H1 (cell line): ENCODE measurements around the gene KCNK15. TPM values are rescaled to one million over a fixed set of nuclear protein-coding genes. Genes with fewer than 3 reads are reported as not detected.
A peak's percentile ranks its signal among the peaks of the same experiment; 100 is the strongest.

Experiments used
- CTCF ChIA-PET: fragments of 300-600 bp; sonication (Branson Sonifier 250); formaldehyde crosslinking; loops from one replicate; lab custom pipeline; 2021; ENCODE audit not compliant: partially characterized antibody; lab: Charles Lee
- POLR2A ChIA-PET: fragments of 300-600 bp; sonication (Branson Sonifier 250); formaldehyde crosslinking; loops from one replicate; lab custom pipeline; 2021; ENCODE audit warnings: inconsistent platforms; ENCODE audit not compliant: partially characterized antibody; lab: Charles Lee
- DNase-seq, 2 experiments: peaks; one replicate each; pipeline versions ENCODE4 v3.0.0 to v3.0.0-alpha.2; 2010 to 2022; ENCODE audit warnings: low spot score in 2 of 2, low read depth in 1 of 2, mixed read lengths in 1 of 2
- FAIRE-seq: peaks from 2 replicates; lab custom pipeline; 2011; peaks lifted over from hg19 to GRCh38; lab: Jason Lieb, UNC
- H2AFZ ChIP-seq: 2 replicates; pipeline ENCODE4 v1.8.1; 2012; ENCODE audit warnings: low read length, inconsistent platforms
- H2AK5ac ChIP-seq: 2 replicates; pipeline ENCODE4 v1.6.1; 2013; ENCODE audit warnings: low read depth, low read length
- H2BK120ac ChIP-seq: replicated peaks from 2 replicates; pipeline ENCODE3; 2013; ENCODE audit warnings: low read depth, low read length, inconsistent platforms
- H2BK12ac ChIP-seq: 2 replicates; pipeline ENCODE4 v1.6.1; 2013; ENCODE audit warnings: low read depth, low read length
- H2BK15ac ChIP-seq: 2 replicates; pipeline ENCODE4 v1.6.1; 2013; ENCODE audit warnings: low read length
- H2BK20ac ChIP-seq: 2 replicates; pipeline ENCODE4 v1.6.1; 2013; ENCODE audit warnings: low read length
- H2BK5ac ChIP-seq: 2 replicates; pipeline ENCODE4 v1.6.1; 2013; ENCODE audit warnings: low read depth, low read length
- H3K14ac ChIP-seq: 2 replicates; pipeline ENCODE4 v1.6.1; 2013; ENCODE audit warnings: inconsistent platforms; ENCODE audit not compliant: insufficient read length
- H3K18ac ChIP-seq: 2 replicates; pipeline ENCODE4 v1.6.1; 2013; ENCODE audit warnings: low read length; ENCODE audit errors: extremely low read depth
- H3K23ac ChIP-seq: 2 replicates; pipeline ENCODE4 v1.6.1; 2013; ENCODE audit warnings: inconsistent platforms; ENCODE audit not compliant: insufficient read length
- H3K23me2 ChIP-seq: 2 replicates; pipeline ENCODE4 v1.6.1; 2013; ENCODE audit warnings: low read depth, low read length
- H3K27ac ChIP-seq: 2 replicates; pipeline ENCODE4 v1.6.1; 2011; ENCODE audit warnings: low read depth, low read length, inconsistent platforms
- H3K27me3 ChIP-seq, 4 experiments: replicated peaks in 1 of 4; 1 replicate in 1 of 4; 2 replicates in 3 of 4; pipeline versions ENCODE4 v1.6.1 to v1.8.1; 2011 to 2013; ENCODE audit warnings: low read length in 3 of 4, mild to moderate bottlenecking in 3 of 4, inconsistent platforms in 2 of 4, mixed read lengths in 2 of 4, moderate library complexity in 1 of 4; ENCODE audit not compliant: control insufficient read depth in 3 of 4, insufficient read depth in 3 of 4; ENCODE audit errors: extremely low read depth in 1 of 4
- H3K36me3 ChIP-seq, 4 experiments: 2 replicates each; pipeline versions ENCODE4 v1.6.1 to v1.8.1; 2011 to 2013; ENCODE audit warnings: mild to moderate bottlenecking in 4 of 4, low read length in 3 of 4, moderate library complexity in 2 of 4, control low read depth in 1 of 4, inconsistent platforms in 1 of 4; ENCODE audit not compliant: insufficient read depth in 4 of 4, control insufficient read depth in 2 of 4
- H3K4ac ChIP-seq: replicated peaks from 2 replicates; pipeline ENCODE3; 2013; ENCODE audit warnings: low read length, low read depth, mixed read lengths, inconsistent platforms; ENCODE audit not compliant: insufficient read length
- H3K4me1 ChIP-seq, 4 experiments: replicated peaks in 1 of 4; 1 replicate in 1 of 4; 2 replicates in 3 of 4; pipeline versions ENCODE4 v1.6.1 to v1.8.1; 2011 to 2013; ENCODE audit warnings: low read length in 3 of 4, inconsistent platforms in 2 of 4, mixed read lengths in 1 of 4; ENCODE audit not compliant: insufficient read depth in 4 of 4, control insufficient read depth in 3 of 4
- H3K4me2 ChIP-seq, 2 experiments: 2 replicates each; pipeline versions ENCODE4 v1.6.1 to v1.8.1; 2011 to 2013; ENCODE audit warnings: low read depth in 2 of 2, low read length in 2 of 2, control low read depth in 1 of 2, inconsistent platforms in 1 of 2, mild to moderate bottlenecking in 1 of 2; ENCODE audit not compliant: insufficient read depth in 1 of 2
- H3K4me3 ChIP-seq, 4 experiments: fragments of 200-600, 300-600 bp in 1 of 4; sonication (generic), shearing (Covaris generic), sonication (Bioruptor Twin) in 1 of 4; 2 replicates each; pipeline versions ENCODE4 v1.5.1 to v1.8.1; 2011 to 2016; ENCODE audit warnings: low read length in 4 of 4, low read depth in 3 of 4, control low read depth in 2 of 4, inconsistent platforms in 2 of 4, mild to moderate bottlenecking in 2 of 4, mixed read lengths in 1 of 4, moderate library complexity in 1 of 4; ENCODE audit not compliant: insufficient read depth in 2 of 4; ENCODE audit errors: extremely low read depth in 1 of 4
- H3K56ac ChIP-seq: replicated peaks from 2 replicates; pipeline ENCODE3; 2013; ENCODE audit warnings: low read depth, mild to moderate bottlenecking, mixed read lengths, low read length, inconsistent platforms; ENCODE audit not compliant: insufficient read length
- H3K79me1 ChIP-seq: 2 replicates; pipeline ENCODE4 v1.6.1; 2013; ENCODE audit warnings: low read depth, low read length, control low read depth
- H3K79me2 ChIP-seq, 2 experiments: 2 replicates each; pipeline versions ENCODE4 v1.6.1 to v1.8.1; 2012 to 2013; ENCODE audit warnings: low read length in 2 of 2, mild to moderate bottlenecking in 2 of 2, inconsistent platforms in 1 of 2; ENCODE audit not compliant: insufficient read depth in 2 of 2, control insufficient read depth in 1 of 2
- H3K9ac ChIP-seq, 4 experiments: replicated peaks in 1 of 4; 1 replicate in 1 of 4; 2 replicates in 3 of 4; pipeline versions ENCODE4 v1.6.1 to v1.8.1; 2011 to 2013; ENCODE audit warnings: low read depth in 3 of 4, low read length in 3 of 4, control low read depth in 2 of 4, mild to moderate bottlenecking in 2 of 4, moderate library complexity in 2 of 4, inconsistent platforms in 1 of 4; ENCODE audit errors: extremely low read depth in 1 of 4
- H3K9me3 ChIP-seq, 2 experiments: 2 replicates each; pipeline versions ENCODE4 v1.6.1 to v1.8.1; 2012 to 2013; ENCODE audit warnings: mild to moderate bottlenecking in 2 of 2, moderate library complexity in 2 of 2, control low read depth in 1 of 2, inconsistent platforms in 1 of 2, low read depth in 1 of 2, low read length in 1 of 2, mixed read lengths in 1 of 2; ENCODE audit not compliant: insufficient read depth in 2 of 2
- H4K20me1 ChIP-seq, 2 experiments: replicated peaks in 1 of 2; 2 replicates each; pipeline versions ENCODE3 to v1.8.1; 2011 to 2013; ENCODE audit warnings: inconsistent platforms in 2 of 2, low read length in 2 of 2, mild to moderate bottlenecking in 1 of 2; ENCODE audit not compliant: insufficient read depth in 2 of 2, control insufficient read depth in 1 of 2
- H4K5ac ChIP-seq: 2 replicates; pipeline ENCODE4 v1.6.1; 2013; ENCODE audit warnings: low read length, low read depth, mixed read lengths, inconsistent platforms; ENCODE audit not compliant: insufficient read length
- H4K8ac ChIP-seq: 2 replicates; pipeline ENCODE4 v1.8.0; 2013; ENCODE audit warnings: mild to moderate bottlenecking, moderate library complexity, low read length, inconsistent platforms; ENCODE audit not compliant: insufficient read depth; ENCODE audit errors: extremely low read depth
- H4K91ac ChIP-seq: replicated peaks from 2 replicates; pipeline ENCODE3; 2013; ENCODE audit warnings: low read length, mixed read lengths, inconsistent platforms; ENCODE audit not compliant: insufficient read length
- BCL11A ChIP-seq, 2 experiments: IDR thresholded peaks; one replicate each; pipeline ENCODE4 v1.6.1; 2011; ENCODE audit warnings: low read depth in 2 of 2, low read length in 2 of 2, mild to moderate bottlenecking in 2 of 2
- CEBPB ChIP-seq: IDR thresholded peaks from 2 replicates; pipeline ENCODE4 v1.6.1; 2012; ENCODE audit warnings: low read depth, low read length
- FOSL1 ChIP-seq: IDR thresholded peaks from 2 replicates; pipeline ENCODE4 v1.6.1; 2011; ENCODE audit warnings: mild to moderate bottlenecking, low read depth, low read length, moderate library complexity; ENCODE audit not compliant: insufficient read depth
- TCF12 ChIP-seq: IDR thresholded peaks from 2 replicates; pipeline ENCODE4 v1.6.1; 2011; ENCODE audit warnings: low read depth, mild to moderate bottlenecking, low read length
- TEAD4 ChIP-seq: IDR thresholded peaks from 2 replicates; pipeline ENCODE4 v1.6.1; 2012; ENCODE audit warnings: low read depth, low read length, inconsistent platforms, mixed read lengths
- WGBS, 2 experiments: shearing (Covaris generic) in 1 of 2; methylation state at CpG; one replicate each; pipeline versions ENCODE4 v1.1.6 to v1.1.7; 2013 to 2015; ENCODE audit warnings: low lambda C conversion rate in 2 of 2, mixed read lengths in 2 of 2, inconsistent platforms in 1 of 2, low coverage in 1 of 2, missing lambda C conversion rate in 1 of 2; ENCODE audit not compliant: insufficient replicate concordance in 2 of 2, insufficient coverage in 1 of 2, insufficient read length in 1 of 2; ENCODE audit errors: extremely low coverage in 1 of 2, missing lambda C conversion rate in 1 of 2; 5-methylcytosine and 5-hydroxymethylcytosine counted together
- polyA plus RNA-seq, 7 experiments: library from polyadenylated mRNA; depleted of rRNA in 3 of 7; stranded (reverse) in 5 of 7; unstranded in 2 of 7; fragments of >200 nt in 5 of 7; fragments of 200-250 nt in 2 of 7; gene quantifications; 1 replicate in 5 of 7; 2 replicates in 1 of 7; 4 replicates in 1 of 7; pipeline versions ENCODE4 v1.2.1 to v1.2.3, GENCODE V29; 2011 to 2013; ENCODE audit warnings: missing spikeins in 2 of 7, mixed read lengths in 2 of 7
- total RNA-seq: library from RNA; stranded (reverse); fragmentation: NEBNext Ultra II Directional; extraction: Animal tissue kit (Norgen Biotek cat#: 25700); gene quantifications from 2 replicates; pipeline ENCODE4 v1.2.1, GENCODE V29; 2021
- TF ChIP-seq, protein P1 (sequence below), 3 experiments: IDR thresholded peaks; 1 replicate in 2 of 3; 2 replicates in 1 of 3; pipeline versions ENCODE4 v1.5.1 to v1.6.1; 2011; ENCODE audit warnings: low read length in 3 of 3, mild to moderate bottlenecking in 3 of 3, inconsistent platforms in 2 of 3, low read depth in 1 of 3, moderate library complexity in 1 of 3; ENCODE audit not compliant: insufficient read depth in 1 of 3; ENCODE audit errors: control extremely low read depth in 1 of 3

KCNK15 gene
- total and polyA plus RNA-seq, 2 of the 8 experiments (the other 6 are each of a cell fraction or from before 2014, with no cell fraction given): 0.24 to 0.33 TPM

DNA sequence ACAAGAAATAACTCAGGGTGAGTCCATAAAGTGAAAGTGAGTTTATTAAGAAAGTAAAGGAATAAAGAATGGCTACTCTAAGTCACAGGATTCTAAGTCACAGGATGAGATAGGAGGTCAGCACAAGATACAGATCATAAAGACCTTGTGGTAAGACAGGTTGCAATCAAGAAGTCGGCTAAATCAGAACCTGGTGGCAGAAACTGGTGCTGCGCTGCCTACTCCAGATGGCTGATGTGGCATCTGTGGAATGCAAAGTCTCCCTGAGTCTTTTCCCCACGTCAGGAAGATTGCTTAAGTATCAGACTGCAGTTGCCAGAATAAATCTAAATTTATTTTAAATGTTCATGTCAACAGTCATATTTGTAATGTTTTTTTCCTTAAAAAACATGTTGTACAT, 10.7 kb upstream of the KCNK15 start:
- no peak overlapping the region for H3K14ac ChIP-seq
- no peaks in the 10 kb centered on the region for H3K79me2 ChIP-seq
- no peak overlapping the region for H3K9ac ChIP-seq
- no peaks in the 10 kb centered on the region for H4K20me1 ChIP-seq
- no peaks in the 10 kb centered on the region; a peak in 1 of 4 replicates for H3K9me3 ChIP-seq
- no peak overlapping the region for H2BK120ac ChIP-seq
- H3K4me1 ChIP-seq: peaks cover 0 to 4% (median 2%) of the 10 kb centered on the region in 4 experiments; a peak in 1 of 7 replicates
- H4K8ac ChIP-seq: no peak overlapping the region
- no peak for DNase-seq
- H3K27ac ChIP-seq: no peak overlapping the region
- no peak overlapping the region for H2AK5ac ChIP-seq
- no peak overlapping the region for H2BK5ac ChIP-seq
- H3K23me2 ChIP-seq: no peaks in the 10 kb centered on the region
- 82% methylated on average over 3 of the region's 3 CpGs; no CpG with 5 or more reads in 1 of the 2 experiments for WGBS, 2 experiments
- H3K4me3 ChIP-seq: no peak overlapping the region
- H3K36me3 ChIP-seq: no peaks in the 10 kb centered on the region
- POLR2A ChIA-PET: no interaction called here
- H3K79me1 ChIP-seq: no peaks in the 10 kb centered on the region
- H3K4ac ChIP-seq: no peak overlapping the region
- no peak overlapping the region for H3K23ac ChIP-seq
- FAIRE-seq: no peak
- CTCF ChIA-PET: interaction anchor here (1.0 to 10.5 kb wide), 9 partner anchors 9 to 65 kb away, joined by 3 to 146 read pairs (median 4); partner anchors contain the start of gene CCN5
- no peak overlapping the region for H3K56ac ChIP-seq
- peak; percentile 58 for TF ChIP-seq TEAD4
- TF ChIP-seq FOSL1: no peak
- TF ChIP-seq, protein P1, sequence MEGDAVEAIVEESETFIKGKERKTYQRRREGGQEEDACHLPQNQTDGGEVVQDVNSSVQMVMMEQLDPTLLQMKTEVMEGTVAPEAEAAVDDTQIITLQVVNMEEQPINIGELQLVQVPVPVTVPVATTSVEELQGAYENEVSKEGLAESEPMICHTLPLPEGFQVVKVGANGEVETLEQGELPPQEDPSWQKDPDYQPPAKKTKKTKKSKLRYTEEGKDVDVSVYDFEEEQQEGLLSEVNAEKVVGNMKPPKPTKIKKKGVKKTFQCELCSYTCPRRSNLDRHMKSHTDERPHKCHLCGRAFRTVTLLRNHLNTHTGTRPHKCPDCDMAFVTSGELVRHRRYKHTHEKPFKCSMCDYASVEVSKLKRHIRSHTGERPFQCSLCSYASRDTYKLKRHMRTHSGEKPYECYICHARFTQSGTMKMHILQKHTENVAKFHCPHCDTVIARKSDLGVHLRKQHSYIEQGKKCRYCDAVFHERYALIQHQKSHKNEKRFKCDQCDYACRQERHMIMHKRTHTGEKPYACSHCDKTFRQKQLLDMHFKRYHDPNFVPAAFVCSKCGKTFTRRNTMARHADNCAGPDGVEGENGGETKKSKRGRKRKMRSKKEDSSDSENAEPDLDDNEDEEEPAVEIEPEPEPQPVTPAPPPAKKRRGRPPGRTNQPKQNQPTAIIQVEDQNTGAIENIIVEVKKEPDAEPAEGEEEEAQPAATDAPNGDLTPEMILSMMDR (IDR thresholded peaks at IDR 0.05; ENCODE audit: control extremely low read depth in 1 of 3, insufficient read depth in 1 of 3, low read depth in 1 of 3, low read length in 3 of 3): peak; percentile 18 to 37 (median 32); a peak in 3 of 4 replicates
- no peak for TF ChIP-seq BCL11A (IDR thresholded peaks at IDR 0.05; ENCODE audit: low read depth in 2 of 2, low read length in 2 of 2)
- TF ChIP-seq CEBPB: peak; percentile 25; the same call in 1 of the 2 replicates
- TF ChIP-seq TCF12: 0 out of 2 replicates have a peak, but pooled peaks have one; percentile 35
- no peak overlapping the region for H3K18ac ChIP-seq
- no peak overlapping the region for H2BK12ac ChIP-seq
- no peak overlapping the region for H4K5ac ChIP-seq
- H2AFZ ChIP-seq: no peak overlapping the region
- H3K4me2 ChIP-seq: no peak overlapping the region
- H2BK15ac ChIP-seq: no peak overlapping the region
- peaks cover 0 to 2% (median 0%) of the 10 kb centered on the region in 4 experiments; a peak in 1 of 7 replicates for H3K27me3 ChIP-seq
- H4K91ac ChIP-seq: no peak overlapping the region
- no peak overlapping the region for H2BK20ac ChIP-seq
